A549 (cell line): ENCODE data around the gene IL4R. TPM values are rescaled to one million over a fixed set of nuclear protein-coding genes. Genes with fewer than 3 reads are reported as not detected.

Experiments used
- ATAC-seq, 2 experiments: fragments of 200-7000 bp in 1 of 2; fragments of >200 bp in 1 of 2; cut with Nextera tagmentation in 1 of 2; cut with Tn5 transposase in 1 of 2; 3 replicates each; pipeline versions ENCODE4 v1.8.0 to v1.9.1; 2018 to 2020; ENCODE audit warnings: mild to moderate bottlenecking in 1 of 2, moderate library complexity in 1 of 2
- CTCF ChIA-PET: fragments of 300-600 bp; sonication (Branson Sonifier 250); formaldehyde crosslinking; extraction: SDS; loops from one replicate; lab custom pipeline; 2021; ENCODE audit warnings: antibody characterized with exemption, inconsistent platforms; lab: Yijun Ruan, JAX
- POLR2A ChIA-PET: fragments of 350-600 bp; formaldehyde crosslinking; extraction: SDS; loops from one replicate; lab custom pipeline; 2021; ENCODE audit warnings: antibody characterized with exemption, inconsistent platforms; lab: Yijun Ruan, JAX
- DNase-seq, 2 experiments: peaks; one replicate each; pipeline versions ENCODE4 v3.0.0 to v3.0.0-alpha.2; 2011 to 2016; ENCODE audit warnings: low read depth in 1 of 2, low spot score in 1 of 2
- FAIRE-seq: peaks from 2 replicates; lab custom pipeline; 2011; peaks lifted over from hg19 to GRCh38; lab: Jason Lieb, UNC
- H3K27ac ChIP-seq, 2 experiments: fragments of >200 bp; sonication (Bioruptor Twin); formaldehyde crosslinking; 3 replicates each; pipeline ENCODE4 v1.5.1; 2016 to 2017
- H3K4me1 ChIP-seq: fragments of >200 bp; sonication (Bioruptor Twin); formaldehyde crosslinking; 3 replicates; pipeline ENCODE4 v1.6.1; 2016
- H3K4me2 ChIP-seq: fragments of >200 bp; sonication (Bioruptor Twin); formaldehyde crosslinking; 3 replicates; pipeline ENCODE4 v1.6.1; 2016
- H3K4me3 ChIP-seq: fragments of >200 bp; sonication (Bioruptor Twin); formaldehyde crosslinking; 3 replicates; pipeline ENCODE4 v1.5.1; 2016
- H3K9me3 ChIP-seq: fragments of >200 bp; sonication (Bioruptor Twin); formaldehyde crosslinking; 3 replicates; pipeline ENCODE4 v1.6.1; 2016
- CBX2 ChIP-seq: fragments of 200-600 bp; sonication (generic); IDR thresholded peaks from 2 replicates; pipeline ENCODE4 v1.6.1; 2016; ENCODE audit warnings: low read depth, mild to moderate bottlenecking, borderline replicate concordance
- EHF ChIP-seq: fragments of 250-450 bp; sonication (Bioruptor Pico); IDR thresholded peaks from 2 replicates; pipeline ENCODE4 v1.5.0; 2020; ENCODE audit warnings: mild to moderate bottlenecking
- EP300 ChIP-seq, 2 experiments: fragments of >200 bp; sonication (Bioruptor Twin); formaldehyde crosslinking; IDR thresholded peaks; 2 replicates in 1 of 2; 3 replicates in 1 of 2; pipeline ENCODE4 v1.6.1; 2016 to 2017
- ESRRA ChIP-seq: fragments of 150-350 bp; IDR thresholded peaks from 2 replicates; pipeline ENCODE4 v1.6.1; 2014; ENCODE audit warnings: mild to moderate bottlenecking, low read length, borderline replicate concordance
- FOXS1 ChIP-seq: fragments of 250-450 bp; sonication (Bioruptor Pico); IDR thresholded peaks from 2 replicates; pipeline ENCODE4 v1.5.0; 2020; ENCODE audit warnings: mild to moderate bottlenecking, moderate library complexity
- GATA3 ChIP-seq: IDR thresholded peaks from 2 replicates; pipeline ENCODE4 v1.6.1; 2012; ENCODE audit warnings: borderline replicate concordance
- HDAC2 ChIP-seq: fragments of 200-600 bp; sonication (generic); IDR thresholded peaks from 2 replicates; pipeline ENCODE4 v1.6.1; 2016
- HOXB13 ChIP-seq: fragments of 250-450 bp; sonication (Bioruptor Pico); IDR thresholded peaks from 2 replicates; pipeline ENCODE4 v1.5.0; 2020; ENCODE audit warnings: low read depth, mild to moderate bottlenecking, moderate library complexity
- HOXB5 ChIP-seq: fragments of 250-450 bp; sonication (Bioruptor Pico); IDR thresholded peaks from 2 replicates; pipeline ENCODE4 v1.5.0; 2020; ENCODE audit warnings: mild to moderate bottlenecking, moderate library complexity
- MAZ ChIP-seq: fragments of 150-350 bp; IDR thresholded peaks from 2 replicates; pipeline ENCODE4 v1.6.1; 2014; ENCODE audit warnings: antibody characterized with exemption, low read depth, low read length, borderline replicate concordance
- NPAS2 ChIP-seq: fragments of 250-450 bp; sonication (Bioruptor Pico); IDR thresholded peaks from 2 replicates; pipeline ENCODE4 v1.8.0; 2022; ENCODE audit warnings: mild to moderate bottlenecking, moderate library complexity, borderline replicate concordance
- NR3C1 ChIP-seq: fragments of >200 bp; sonication (Bioruptor Twin); formaldehyde crosslinking; IDR thresholded peaks from 3 replicates; pipeline ENCODE4 v1.6.1; 2017
- POLR2AphosphoS2 ChIP-seq: conservative IDR thresholded peaks from 2 replicates; pipeline ENCODE4 v1.6.1; 2012; ENCODE audit warnings: low read length, improper control_type of control experiment, inconsistent platforms
- RARB ChIP-seq: fragments of 250-450 bp; sonication (Bioruptor Pico); IDR thresholded peaks from 2 replicates; pipeline ENCODE4 v1.8.0; 2021; ENCODE audit warnings: mild to moderate bottlenecking, moderate library complexity
- RCOR1 ChIP-seq: fragments of 150-350 bp; IDR thresholded peaks from 2 replicates; pipeline ENCODE4 v1.6.1; 2014; ENCODE audit warnings: antibody characterized with exemption, low read length, low read depth
- SMC3 ChIP-seq: fragments of >200 bp; sonication (Bioruptor Twin); formaldehyde crosslinking; IDR thresholded peaks from 3 replicates; pipeline ENCODE4 v1.6.1; 2018; ENCODE audit warnings: inconsistent platforms
- TFCP2L1 ChIP-seq: fragments of 250-450 bp; sonication (Bioruptor Pico); IDR thresholded peaks from 2 replicates; pipeline ENCODE4 v1.5.0; 2021; ENCODE audit warnings: mild to moderate bottlenecking
- TP53 ChIP-seq: fragments of 250-450 bp; sonication (Bioruptor Pico); IDR thresholded peaks from 2 replicates; pipeline ENCODE4 v1.5.0; 2021; ENCODE audit warnings: mild to moderate bottlenecking, moderate library complexity
- ZC3H11A ChIP-seq: fragments of 450-650 bp; IDR thresholded peaks from 2 replicates; pipeline ENCODE4 v1.6.1; 2014; ENCODE audit warnings: antibody characterized with exemption, mild to moderate bottlenecking
- ZFP36 ChIP-seq: fragments of 450-650 bp; IDR thresholded peaks from 2 replicates; pipeline ENCODE4 v1.6.1; 2014; ENCODE audit warnings: borderline replicate concordance; ENCODE audit not compliant: partially characterized antibody
- ZNF302 ChIP-seq: fragments of 250-450 bp; sonication (Bioruptor Pico); IDR thresholded peaks from 2 replicates; pipeline ENCODE4 v1.9.0; 2021; ENCODE audit warnings: inconsistent platforms, mild to moderate bottlenecking, moderate library complexity
- WGBS: methylation state at CpG from one replicate; pipeline ENCODE4 v1.1.6; 2017; ENCODE audit errors: missing lambda C conversion rate; 5-methylcytosine and 5-hydroxymethylcytosine counted together
- polyA plus RNA-seq, 4 experiments: library from polyadenylated mRNA; depleted of rRNA in 3 of 4; stranded (reverse); fragments of >200 nt; fragmentation: RNase III in 1 of 4; extraction: RNeasy Plus Mini Kit Qiagen cat#74134 plus additional on column Dnase treatment in 1 of 4; gene quantifications; 2 replicates in 3 of 4; 3 replicates in 1 of 4; pipeline ENCODE4 v1.2.3, GENCODE V29; 2011 to 2017
- TF ChIP-seq, protein P1 (sequence below): IDR thresholded peaks from 2 replicates; pipeline ENCODE4 v1.6.1; 2012; ENCODE audit warnings: low read depth, borderline replicate concordance
- TF ChIP-seq, protein P2 (sequence below): fragments of >200 bp; sonication (Bioruptor Twin); formaldehyde crosslinking; IDR thresholded peaks from 3 replicates; pipeline ENCODE4 v1.5.1; 2016
- TF ChIP-seq, protein P3 (sequence below): fragments of 200-600 bp; sonication (generic); IDR thresholded peaks from 2 replicates; pipeline ENCODE4 v1.6.1; 2016; ENCODE audit warnings: antibody characterized with exemption, mild to moderate bottlenecking, moderate library complexity
- TF ChIP-seq, protein P4 (sequence below): fragments of >200 bp; sonication (Bioruptor Twin); formaldehyde crosslinking; IDR thresholded peaks from 3 replicates; pipeline ENCODE4 v1.6.1; 2016
- TF ChIP-seq, protein P5 (sequence below): IDR thresholded peaks from 2 replicates; pipeline ENCODE4 v1.6.1; 2012
- TF ChIP-seq, protein P6 (sequence below): fragments of 450-650 bp; IDR thresholded peaks from 2 replicates; pipeline ENCODE4 v1.6.1; 2014; ENCODE audit warnings: antibody characterized with exemption
- TF ChIP-seq, protein P7 (sequence below): fragments of 150-350 bp; IDR thresholded peaks from 2 replicates; pipeline ENCODE4 v1.6.1; 2014; ENCODE audit warnings: low read depth, mild to moderate bottlenecking, low read length
- TF ChIP-seq, protein P8 (sequence below): fragments of >200 bp; sonication (Bioruptor Twin); formaldehyde crosslinking; IDR thresholded peaks from 2 replicates; pipeline ENCODE4 v1.6.1; 2016

IL4R gene
- polyA plus RNA-seq, 2 of the 4 experiments (the other 2 are of a cell fraction) = 14.4 to 19.3 TPM

DNA sequence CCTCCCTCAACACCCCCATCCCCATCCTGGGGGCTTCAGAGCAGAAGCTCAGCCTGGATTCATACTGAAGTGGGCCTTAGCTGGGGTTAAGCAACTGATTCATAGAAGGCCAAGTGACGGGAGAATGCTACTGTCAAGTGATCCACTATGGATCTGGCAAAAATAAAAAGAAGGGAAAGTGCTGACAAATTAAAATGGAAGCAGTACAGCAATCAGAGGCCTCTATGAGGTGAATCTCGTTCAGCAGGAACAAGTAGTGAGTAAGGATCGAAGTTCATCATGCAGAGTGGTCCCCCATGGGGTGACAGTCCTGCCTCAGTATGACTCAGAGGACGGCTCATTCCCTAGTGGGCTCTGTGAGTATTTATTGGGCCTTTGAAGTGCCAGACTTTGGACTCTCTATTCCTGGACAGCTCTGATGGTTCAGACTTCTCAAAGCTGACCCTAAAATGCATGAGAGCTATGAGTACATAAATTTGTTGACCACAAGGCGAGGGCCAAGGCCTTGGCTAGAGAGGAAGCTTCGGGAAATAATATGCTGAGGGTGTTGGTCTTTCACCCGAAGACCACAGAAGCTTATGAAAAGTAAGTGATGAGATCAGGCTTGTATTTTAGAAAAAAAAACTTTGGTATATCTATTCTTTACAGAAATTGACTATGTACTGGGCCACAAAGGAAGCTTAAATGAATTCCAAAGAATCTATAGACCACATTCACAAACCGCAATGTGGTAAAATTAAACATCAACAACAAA, 39.9 kb upstream of the IL4R start:
- Histone ChIP-seq H3K4me3 (no peak overlapping the region), H3K9me3 (no peaks in the 10 kb centered on the region), H3K27ac (peak overlapping the region; percentile 79 to 80), H3K4me2 (peak overlapping the region; percentile 71), H3K4me1 (peaks cover 31% of the 10 kb centered on the region)
- FAIRE-seq = no peak
- CTCF ChIA-PET = interaction anchor here (0.6 to 2.6 kb wide), 6 partner anchors 13 to 101 kb away, joined by 3 to 11 read pairs (median 5); no protein-coding TSS in a partner anchor
- 29% methylated on average over 8 of the region's 8 CpGs for WGBS
- DNase-seq = peak; percentile 71 to 87
- POLR2A ChIA-PET = interaction anchor here (1.0 kb wide), 1 partner anchor 53 kb away, joined by 3 read pairs; no protein-coding TSS in a partner anchor
- ATAC-seq = peak; percentile 97 to 99
- TF ChIP-seq NPAS2 (CRISPR knock-in tag) (no peak), EHF (no peak), RARB (CRISPR knock-in tag) (no peak), RCOR1 (no peak), SMC3 (no peak), POLR2AphosphoS2 (no peak), NR3C1 (no peak), ESRRA (peak; percentile 68; the same call in 1 of the 2 replicates), GATA3 (peak; percentile 45; the same call in 1 of the 2 replicates), FOXS1 (no peak), CBX2 (no peak), EP300 (IDR thresholded peaks at IDR 0.05) (peak in 1 of 2 experiments; percentile 57; a peak in 2 of 5 replicates), ZNF302 (no peak), MAZ (no peak), TP53 (CRISPR knock-in tag) (no peak), HOXB13 (CRISPR knock-in tag) (no peak), ZFP36 (no peak), HOXB5 (CRISPR knock-in tag) (no peak), HDAC2 (no peak), ZC3H11A (no peak), TFCP2L1 (CRISPR knock-in tag) (no peak)
- TF ChIP-seq, protein P1, sequence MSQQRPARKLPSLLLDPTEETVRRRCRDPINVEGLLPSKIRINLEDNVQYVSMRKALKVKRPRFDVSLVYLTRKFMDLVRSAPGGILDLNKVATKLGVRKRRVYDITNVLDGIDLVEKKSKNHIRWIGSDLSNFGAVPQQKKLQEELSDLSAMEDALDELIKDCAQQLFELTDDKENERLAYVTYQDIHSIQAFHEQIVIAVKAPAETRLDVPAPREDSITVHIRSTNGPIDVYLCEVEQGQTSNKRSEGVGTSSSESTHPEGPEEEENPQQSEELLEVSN = no peak
- TF ChIP-seq, protein P2, sequence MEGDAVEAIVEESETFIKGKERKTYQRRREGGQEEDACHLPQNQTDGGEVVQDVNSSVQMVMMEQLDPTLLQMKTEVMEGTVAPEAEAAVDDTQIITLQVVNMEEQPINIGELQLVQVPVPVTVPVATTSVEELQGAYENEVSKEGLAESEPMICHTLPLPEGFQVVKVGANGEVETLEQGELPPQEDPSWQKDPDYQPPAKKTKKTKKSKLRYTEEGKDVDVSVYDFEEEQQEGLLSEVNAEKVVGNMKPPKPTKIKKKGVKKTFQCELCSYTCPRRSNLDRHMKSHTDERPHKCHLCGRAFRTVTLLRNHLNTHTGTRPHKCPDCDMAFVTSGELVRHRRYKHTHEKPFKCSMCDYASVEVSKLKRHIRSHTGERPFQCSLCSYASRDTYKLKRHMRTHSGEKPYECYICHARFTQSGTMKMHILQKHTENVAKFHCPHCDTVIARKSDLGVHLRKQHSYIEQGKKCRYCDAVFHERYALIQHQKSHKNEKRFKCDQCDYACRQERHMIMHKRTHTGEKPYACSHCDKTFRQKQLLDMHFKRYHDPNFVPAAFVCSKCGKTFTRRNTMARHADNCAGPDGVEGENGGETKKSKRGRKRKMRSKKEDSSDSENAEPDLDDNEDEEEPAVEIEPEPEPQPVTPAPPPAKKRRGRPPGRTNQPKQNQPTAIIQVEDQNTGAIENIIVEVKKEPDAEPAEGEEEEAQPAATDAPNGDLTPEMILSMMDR = no peak
- TF ChIP-seq, protein P3, sequence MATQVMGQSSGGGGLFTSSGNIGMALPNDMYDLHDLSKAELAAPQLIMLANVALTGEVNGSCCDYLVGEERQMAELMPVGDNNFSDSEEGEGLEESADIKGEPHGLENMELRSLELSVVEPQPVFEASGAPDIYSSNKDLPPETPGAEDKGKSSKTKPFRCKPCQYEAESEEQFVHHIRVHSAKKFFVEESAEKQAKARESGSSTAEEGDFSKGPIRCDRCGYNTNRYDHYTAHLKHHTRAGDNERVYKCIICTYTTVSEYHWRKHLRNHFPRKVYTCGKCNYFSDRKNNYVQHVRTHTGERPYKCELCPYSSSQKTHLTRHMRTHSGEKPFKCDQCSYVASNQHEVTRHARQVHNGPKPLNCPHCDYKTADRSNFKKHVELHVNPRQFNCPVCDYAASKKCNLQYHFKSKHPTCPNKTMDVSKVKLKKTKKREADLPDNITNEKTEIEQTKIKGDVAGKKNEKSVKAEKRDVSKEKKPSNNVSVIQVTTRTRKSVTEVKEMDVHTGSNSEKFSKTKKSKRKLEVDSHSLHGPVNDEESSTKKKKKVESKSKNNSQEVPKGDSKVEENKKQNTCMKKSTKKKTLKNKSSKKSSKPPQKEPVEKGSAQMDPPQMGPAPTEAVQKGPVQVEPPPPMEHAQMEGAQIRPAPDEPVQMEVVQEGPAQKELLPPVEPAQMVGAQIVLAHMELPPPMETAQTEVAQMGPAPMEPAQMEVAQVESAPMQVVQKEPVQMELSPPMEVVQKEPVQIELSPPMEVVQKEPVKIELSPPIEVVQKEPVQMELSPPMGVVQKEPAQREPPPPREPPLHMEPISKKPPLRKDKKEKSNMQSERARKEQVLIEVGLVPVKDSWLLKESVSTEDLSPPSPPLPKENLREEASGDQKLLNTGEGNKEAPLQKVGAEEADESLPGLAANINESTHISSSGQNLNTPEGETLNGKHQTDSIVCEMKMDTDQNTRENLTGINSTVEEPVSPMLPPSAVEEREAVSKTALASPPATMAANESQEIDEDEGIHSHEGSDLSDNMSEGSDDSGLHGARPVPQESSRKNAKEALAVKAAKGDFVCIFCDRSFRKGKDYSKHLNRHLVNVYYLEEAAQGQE = no peak
- TF ChIP-seq, protein P4, sequence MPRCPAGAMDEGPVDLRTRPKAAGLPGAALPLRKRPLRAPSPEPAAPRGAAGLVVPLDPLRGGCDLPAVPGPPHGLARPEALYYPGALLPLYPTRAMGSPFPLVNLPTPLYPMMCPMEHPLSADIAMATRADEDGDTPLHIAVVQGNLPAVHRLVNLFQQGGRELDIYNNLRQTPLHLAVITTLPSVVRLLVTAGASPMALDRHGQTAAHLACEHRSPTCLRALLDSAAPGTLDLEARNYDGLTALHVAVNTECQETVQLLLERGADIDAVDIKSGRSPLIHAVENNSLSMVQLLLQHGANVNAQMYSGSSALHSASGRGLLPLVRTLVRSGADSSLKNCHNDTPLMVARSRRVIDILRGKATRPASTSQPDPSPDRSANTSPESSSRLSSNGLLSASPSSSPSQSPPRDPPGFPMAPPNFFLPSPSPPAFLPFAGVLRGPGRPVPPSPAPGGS = 0 out of 3 replicates have a peak, but pooled peaks have one; percentile 25
- TF ChIP-seq, protein P5, sequence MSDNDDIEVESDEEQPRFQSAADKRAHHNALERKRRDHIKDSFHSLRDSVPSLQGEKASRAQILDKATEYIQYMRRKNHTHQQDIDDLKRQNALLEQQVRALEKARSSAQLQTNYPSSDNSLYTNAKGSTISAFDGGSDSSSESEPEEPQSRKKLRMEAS = peak; percentile 45; the same call in 1 of the 2 replicates
- TF ChIP-seq, protein P6, sequence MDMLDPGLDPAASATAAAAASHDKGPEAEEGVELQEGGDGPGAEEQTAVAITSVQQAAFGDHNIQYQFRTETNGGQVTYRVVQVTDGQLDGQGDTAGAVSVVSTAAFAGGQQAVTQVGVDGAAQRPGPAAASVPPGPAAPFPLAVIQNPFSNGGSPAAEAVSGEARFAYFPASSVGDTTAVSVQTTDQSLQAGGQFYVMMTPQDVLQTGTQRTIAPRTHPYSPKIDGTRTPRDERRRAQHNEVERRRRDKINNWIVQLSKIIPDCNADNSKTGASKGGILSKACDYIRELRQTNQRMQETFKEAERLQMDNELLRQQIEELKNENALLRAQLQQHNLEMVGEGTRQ = no peak
- TF ChIP-seq, protein P7, sequence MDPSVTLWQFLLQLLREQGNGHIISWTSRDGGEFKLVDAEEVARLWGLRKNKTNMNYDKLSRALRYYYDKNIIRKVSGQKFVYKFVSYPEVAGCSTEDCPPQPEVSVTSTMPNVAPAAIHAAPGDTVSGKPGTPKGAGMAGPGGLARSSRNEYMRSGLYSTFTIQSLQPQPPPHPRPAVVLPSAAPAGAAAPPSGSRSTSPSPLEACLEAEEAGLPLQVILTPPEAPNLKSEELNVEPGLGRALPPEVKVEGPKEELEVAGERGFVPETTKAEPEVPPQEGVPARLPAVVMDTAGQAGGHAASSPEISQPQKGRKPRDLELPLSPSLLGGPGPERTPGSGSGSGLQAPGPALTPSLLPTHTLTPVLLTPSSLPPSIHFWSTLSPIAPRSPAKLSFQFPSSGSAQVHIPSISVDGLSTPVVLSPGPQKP = no peak
- TF ChIP-seq, protein P8, sequence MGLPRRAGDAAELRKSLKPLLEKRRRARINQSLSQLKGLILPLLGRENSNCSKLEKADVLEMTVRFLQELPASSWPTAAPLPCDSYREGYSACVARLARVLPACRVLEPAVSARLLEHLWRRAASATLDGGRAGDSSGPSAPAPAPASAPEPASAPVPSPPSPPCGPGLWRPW = no peak
